Subcutaneous adipose tissue (tissue), 4 donors: ENCODE measurements around the gene KLF11. TPM values are rescaled to one million over a fixed set of nuclear protein-coding genes. Genes with fewer than 3 reads are reported as not detected.

Experiments
- total RNA-seq, 4 donors: library from RNA; depleted of rRNA; stranded (reverse); fragments of >200 nt; gene quantifications; one replicate each; pipeline ENCODE4 v1.1.0, GENCODE V29; 2016
- TF ChIP-seq, protein P1 (sequence below): fragments of 450-650 bp; IDR thresholded peaks from one replicate; pipeline ENCODE4 v1.5.1; 2016; ENCODE audit warnings: low read depth, mild to moderate bottlenecking, control low read depth, antibody characterized with exemption, moderate library complexity

Gene KLF11
- total RNA-seq, 4 donors from 2014 or later = 24.2 to 47.9 (median 30.6) TPM

DNA sequence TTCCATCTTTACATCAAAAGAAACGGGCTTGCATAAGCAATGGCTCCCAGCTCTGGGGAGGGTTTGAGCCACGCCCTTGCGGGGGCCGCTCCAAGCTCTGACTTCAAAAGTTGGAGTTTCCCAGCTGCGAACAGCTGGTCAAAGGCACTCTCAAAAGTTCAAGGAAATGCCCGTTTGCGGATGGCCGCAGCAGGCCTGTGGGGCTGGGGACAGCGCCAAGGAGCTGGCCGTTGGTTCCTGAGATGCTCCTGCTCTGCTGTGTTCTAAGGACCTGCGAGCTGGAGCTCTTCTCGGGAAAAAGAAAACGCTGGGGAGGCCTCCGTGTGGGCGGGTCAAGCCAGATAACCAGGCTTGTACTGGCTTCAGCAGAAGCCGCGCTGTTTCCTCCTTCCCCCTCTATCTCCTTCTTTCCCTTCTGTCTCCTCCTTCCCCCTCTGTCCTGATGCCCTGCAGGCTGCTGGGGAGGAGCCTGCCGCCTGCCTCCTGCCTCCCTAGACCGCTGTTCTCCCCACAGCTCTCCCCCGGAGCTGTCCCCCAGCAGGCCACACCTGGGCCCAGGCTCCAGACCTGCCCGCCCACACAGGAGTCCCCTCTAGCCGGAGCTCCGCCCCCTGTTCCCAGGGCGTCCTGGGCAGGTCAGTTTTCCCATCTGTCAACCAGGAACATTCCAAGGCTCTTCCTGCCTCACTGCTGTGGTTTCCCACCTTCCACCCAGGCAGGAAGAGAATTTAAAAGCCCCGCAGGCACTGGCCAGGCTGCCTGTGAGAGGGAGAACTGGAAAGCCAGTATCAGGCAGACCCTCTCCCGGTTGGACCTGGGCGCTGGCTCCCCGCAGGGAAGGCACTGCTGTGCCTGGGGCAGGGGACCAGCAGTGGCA, 14.1 kb downstream of the KLF11 start:
- TF ChIP-seq, protein P1, sequence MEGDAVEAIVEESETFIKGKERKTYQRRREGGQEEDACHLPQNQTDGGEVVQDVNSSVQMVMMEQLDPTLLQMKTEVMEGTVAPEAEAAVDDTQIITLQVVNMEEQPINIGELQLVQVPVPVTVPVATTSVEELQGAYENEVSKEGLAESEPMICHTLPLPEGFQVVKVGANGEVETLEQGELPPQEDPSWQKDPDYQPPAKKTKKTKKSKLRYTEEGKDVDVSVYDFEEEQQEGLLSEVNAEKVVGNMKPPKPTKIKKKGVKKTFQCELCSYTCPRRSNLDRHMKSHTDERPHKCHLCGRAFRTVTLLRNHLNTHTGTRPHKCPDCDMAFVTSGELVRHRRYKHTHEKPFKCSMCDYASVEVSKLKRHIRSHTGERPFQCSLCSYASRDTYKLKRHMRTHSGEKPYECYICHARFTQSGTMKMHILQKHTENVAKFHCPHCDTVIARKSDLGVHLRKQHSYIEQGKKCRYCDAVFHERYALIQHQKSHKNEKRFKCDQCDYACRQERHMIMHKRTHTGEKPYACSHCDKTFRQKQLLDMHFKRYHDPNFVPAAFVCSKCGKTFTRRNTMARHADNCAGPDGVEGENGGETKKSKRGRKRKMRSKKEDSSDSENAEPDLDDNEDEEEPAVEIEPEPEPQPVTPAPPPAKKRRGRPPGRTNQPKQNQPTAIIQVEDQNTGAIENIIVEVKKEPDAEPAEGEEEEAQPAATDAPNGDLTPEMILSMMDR = no peak

DNA sequence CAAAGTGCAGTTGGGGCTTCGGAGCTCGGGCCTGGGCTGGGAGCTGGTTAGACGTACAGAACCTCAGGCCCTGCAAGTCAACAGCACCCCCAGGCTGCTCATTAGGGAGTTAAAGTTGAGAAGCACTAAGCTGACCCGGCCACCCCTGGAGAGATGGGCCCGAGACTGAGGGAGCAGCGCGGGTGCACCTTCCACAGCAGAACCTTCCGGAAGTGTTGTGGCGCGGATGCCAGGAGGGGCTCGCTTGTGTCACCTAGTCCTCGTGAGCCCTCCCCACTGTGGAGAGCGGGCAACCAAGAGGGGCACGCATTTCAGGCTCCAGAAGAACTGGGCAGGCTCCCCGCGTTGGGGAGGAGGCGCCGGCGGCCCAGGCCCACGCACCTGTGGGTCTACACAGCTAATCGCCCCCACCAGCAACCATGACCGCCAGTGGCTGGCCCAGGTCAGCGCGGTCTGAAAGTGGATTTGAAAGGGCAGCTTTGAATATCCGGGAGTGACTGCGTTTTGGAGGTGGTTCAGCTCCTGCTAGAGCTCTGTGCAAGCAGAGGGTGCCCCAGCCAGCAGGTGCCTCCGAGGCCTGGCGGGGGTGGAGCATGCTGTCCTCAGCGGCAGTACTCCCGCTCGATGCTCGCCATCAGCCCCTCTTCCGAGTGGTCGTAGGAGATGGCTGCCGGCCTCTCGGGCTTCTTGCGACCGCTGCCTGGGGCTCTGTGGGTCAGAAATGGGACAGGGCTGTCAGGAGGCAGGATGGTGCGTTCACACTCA, 15.1 kb downstream of the KLF11 start:
- TF ChIP-seq, protein P1 = no peak

DNA sequence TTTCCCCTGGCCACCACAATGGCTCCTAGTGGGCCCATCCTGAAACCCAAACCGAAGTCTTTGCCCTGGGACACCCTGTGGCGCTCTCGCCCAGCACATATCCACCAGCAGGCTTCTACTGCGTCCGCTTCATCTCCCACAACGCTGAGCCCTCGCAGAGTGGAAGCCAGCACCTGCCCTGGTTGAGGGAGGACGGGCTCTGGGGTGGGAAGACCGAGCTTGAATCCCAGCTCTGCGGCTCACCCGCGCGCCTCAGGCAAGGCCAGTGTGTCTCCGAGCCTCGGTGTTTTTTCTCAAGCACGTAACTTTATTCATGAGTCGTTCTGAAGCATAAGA, 15.6 kb downstream of the KLF11 start:
- TF ChIP-seq, protein P1 = no peak

DNA sequence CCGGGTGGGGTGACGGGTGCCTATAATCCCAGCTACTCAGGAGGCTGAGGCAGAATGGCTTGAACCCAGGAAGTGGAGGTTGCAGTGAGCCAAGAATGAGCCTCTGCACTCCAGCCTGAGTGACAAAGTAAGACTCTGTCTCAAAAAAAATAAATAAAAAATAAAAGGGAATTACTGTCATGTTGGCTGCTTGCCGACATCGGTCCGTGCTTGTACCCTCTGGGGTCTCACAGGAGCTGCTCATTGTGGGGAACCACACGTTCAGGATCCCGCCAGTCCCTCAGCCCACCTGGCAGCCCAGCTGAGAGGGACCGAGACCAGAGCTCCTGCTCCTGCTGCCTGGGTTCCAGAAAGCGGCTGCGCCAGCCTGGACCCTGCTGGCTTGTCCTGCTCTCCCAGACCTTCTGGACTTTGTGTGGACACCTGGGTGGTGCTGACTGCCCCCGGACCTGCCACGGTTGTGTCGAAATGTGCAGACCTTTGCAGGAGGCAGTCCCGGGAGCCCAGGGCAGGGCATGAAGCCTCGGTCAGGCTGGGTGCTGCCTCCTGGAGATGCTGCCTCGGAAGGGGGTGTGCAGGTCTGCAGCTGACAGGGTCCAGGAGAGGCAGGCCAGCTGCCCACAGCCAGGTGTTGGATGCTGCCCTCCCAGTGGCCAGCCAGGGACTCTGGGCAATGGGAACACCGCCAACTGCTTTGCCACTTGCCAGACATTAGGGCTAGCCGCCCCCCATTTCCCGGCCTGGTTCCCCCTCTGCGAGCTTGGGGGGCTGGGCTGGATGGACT, 16.4 kb downstream of the KLF11 start:
- TF ChIP-seq, protein P1 = no peak

DNA sequence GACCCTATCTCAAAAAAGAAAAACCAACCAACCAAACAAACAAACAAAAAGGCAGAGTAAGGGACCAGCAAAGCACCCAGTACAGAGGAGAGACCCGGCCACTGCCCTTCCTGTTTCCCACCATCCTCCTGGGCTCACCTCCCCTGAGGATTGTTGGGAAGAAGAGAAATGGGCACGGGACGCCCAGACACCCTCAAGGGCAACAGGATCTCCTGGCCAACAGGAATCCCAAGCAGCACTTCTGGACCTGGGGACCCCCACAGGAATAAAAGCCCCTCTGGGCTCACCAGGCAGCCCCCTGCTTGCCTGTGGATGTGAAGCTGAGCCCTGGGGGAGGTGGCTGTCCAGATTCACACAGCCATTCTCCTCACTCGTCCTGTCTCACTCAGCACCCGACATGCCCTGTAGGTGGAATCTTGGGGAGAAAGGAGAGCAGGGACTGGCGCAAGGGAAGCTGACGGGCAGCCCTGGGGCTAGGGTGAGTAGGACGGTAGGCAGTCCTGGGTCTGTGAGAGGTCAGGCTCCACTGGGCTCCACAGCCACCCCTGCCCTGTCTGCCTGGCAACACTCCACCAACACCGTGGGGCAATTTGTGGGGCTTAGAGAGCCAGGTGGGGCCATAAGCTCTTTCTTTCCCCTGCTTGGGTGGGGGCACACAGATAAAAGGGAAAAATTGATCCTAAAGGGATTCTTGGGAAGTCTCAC, 18.0 kb downstream of the KLF11 start:
- TF ChIP-seq, protein P1 = no peak

DNA sequence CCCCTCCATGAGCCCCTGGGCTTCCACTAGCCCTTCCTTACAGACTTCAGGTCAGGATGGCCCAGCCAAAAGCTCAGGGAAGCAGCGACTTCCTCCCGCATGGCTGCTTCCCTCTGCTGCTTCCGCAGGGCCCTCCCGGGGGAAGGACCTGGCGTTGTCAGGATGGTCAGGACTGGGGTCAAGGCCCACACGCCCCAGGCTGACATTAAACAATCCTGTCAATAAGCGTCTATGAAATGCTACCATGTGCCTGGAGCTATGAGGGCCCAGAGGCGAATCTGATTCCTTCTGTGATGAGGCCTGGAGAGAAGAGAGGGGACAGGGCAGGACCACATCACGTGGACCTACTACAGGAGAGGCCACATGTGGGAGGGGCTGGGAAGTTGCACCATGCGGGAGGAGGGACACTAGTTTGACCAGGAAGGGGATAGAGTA, 19.6 kb downstream of the KLF11 start:
- TF ChIP-seq, protein P1 = no peak
